Hematopoietic multipotent progenitor cell treated with erythropoietin and hydrocortisone succinate and interleukin-3 and kit ligand, for 4 days (in vitro differentiated cells): Measurements from ENCODE around the gene TSPAN17.

Experiments used
- DNase-seq: peaks from one replicate; pipeline ENCODE4 v3.0.0-alpha.2; 2015

The TSPAN17 gene

DNA sequence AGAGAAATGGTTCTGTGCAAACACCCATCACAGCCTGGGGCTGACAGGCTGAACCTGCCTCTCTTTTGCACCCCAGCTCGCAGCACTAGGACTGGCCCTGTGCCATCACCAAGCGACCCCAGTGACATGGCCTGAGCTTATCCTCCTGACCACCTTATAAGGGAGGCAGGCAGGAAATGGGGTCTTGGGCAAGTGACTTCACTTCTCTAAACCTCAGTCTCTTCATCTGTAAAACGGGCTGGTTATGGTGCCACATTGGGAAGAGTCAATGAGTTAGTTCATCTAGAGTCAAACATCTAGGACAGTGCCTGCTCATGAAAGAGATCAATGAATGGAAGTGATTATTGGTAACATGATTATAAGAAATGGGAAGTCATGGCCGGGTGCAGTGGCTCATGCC, 23.1 kb upstream of the TSPAN17 start:
- DNase-seq: no peak

DNA sequence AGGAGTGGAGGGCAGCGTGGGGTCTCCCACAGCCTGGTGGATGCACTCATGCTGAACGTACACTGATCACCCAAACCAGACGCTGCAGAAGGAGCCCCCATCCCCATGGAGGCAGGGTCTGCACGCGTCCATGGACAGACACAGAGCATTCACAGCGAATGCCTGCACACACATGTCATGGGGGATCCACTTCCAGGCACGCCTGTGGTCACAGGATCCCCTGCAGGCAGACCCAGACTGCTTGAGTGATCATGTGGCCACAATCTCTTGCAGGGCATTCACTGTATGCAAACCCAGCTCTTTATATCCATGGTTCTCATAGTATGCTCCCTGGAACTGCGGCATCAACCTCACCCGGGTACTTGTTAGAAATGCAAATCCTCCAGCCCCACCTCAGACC, 22.3 kb upstream of the TSPAN17 start:
- DNase-seq: no peak

DNA sequence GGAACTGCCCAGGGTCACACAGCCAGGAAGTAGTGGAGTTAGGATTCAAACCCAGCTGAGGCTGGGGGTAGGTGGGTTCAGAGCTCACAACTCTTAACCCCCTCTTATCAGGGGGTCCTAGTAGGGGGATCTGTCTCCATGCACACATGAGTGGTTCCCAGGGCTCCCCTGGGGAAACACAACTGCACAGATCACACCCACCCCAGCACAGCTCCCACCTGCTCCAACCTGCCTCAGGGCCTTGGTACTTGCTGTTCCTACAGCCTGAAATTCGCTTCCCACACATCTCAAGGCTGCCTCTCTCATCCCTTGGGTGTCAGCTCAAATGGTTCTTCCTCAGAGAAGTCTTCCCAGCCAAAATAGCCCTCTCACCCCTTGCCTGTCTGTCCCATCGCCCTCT, 21.8 kb upstream of the TSPAN17 start:
- no peak for DNase-seq

DNA sequence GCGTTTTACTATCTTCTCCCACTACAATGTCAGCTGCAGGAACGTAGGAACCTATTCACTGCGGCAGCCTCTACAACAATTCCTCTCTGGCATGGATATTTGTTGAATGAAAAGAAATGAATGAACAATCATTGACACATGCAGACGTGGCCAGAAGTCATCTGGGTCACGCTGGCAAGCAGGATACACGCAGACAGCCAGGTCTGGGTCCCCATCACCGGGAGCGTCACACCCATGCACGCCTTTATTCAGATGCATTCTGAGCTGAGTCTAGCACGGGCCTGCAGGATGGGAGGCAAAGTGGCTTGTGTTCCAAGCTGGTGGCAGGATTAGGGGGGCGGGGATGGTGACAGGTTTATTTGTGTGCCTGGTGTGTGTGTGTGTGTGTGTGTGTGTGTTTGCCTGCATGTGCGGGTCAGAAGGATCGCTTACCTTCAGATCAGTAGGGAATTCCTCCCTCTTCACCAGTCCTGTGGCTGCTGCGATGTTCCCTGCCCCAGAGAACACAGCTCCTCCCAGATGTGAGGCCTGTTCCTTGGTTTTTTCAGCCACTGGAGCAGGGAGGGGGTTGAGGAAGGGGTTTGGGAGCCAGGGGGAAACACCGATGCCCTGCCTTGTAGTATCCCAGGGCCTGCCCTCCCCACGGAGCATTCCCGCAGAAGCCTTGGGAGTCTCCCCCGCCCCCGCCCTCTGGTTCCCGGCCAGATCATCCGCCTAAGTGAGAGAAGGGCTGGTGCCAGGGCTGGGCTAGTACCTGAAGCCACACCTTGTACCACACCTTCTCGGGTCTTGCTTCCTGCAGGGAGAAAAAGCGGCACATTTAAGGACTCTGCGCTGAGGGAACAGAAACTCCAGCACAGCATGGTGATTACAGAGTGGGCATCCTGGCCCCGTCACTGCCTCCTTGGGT, 21.1 kb upstream of the TSPAN17 start:
- DNase-seq: no peak

DNA sequence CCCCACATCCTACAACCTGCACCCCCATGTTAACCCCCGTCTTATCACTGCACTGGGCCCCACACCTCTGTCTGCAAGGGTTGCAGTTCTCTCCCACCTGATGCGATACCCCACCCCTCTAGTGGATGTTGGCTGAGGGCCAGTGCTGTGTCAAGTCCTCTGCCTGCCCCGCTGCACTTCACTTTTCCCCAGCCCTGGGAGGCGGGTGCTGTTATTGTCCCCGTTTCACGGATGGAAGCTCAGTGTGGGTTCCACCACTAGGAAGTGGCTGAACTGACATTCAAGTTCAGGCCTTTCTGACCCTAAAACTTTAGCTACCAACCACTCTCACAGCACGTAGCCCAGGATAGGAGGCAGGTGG, 20.4 kb upstream of the TSPAN17 start:
- no peak for DNase-seq

DNA sequence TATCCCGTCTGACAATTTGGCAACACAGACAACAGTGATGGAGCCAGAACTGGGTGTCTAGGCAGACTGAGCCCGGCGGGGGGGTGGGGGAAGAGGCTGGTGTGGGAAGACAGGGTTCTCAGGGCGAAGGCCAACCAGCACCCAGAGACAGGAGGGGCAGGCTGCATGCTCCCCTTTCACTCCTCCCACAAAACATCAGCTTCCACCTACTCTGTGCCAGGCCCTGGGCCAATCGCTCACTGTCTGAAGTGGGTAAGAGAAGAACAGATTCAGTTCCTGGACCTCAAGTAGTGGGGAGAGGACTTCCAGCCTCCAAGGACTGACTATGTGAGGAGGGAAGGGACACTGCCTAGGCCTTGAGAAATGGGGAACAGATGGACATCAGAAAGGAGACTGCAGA, 19.7 kb upstream of the TSPAN17 start:
- no peak for DNase-seq

DNA sequence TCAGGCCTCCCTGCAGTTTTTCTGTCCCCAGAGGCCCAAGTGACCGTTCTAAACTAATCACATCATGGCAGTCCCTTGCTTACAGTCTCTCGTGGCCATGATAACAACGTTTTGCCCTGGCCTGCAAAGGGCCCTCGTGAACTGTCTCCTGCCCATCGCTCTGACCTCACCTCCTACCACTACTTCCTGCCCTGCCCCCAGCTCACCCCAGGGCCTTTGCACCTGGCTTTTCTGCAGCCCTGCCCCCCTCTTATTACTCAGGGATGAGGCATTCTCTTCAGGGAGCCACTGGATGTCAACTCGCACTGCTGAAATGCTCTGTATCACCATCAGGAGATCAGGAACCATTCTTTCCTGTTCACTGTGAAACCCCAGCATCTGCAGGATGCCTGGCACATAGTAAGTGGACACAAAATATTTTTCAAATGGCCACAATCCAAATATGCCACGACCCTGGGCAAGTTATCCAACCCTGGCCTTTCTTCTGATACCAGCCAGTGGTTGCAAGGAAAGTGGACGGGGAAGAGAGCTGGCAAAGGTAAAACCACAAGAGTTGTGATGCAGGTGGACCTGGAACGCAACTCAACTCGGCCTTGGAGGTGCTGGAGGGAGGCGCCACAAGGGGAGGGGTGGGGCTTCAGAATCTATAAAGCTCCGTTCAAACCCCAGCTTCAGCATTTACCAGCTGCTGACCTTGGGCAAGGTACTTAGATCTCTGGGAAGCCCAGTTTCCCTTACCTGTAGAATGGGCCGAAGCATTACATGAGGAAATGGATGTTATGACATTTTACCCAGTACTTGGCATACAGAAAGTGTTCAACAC, 18.7 kb upstream of the TSPAN17 start:
- DNase-seq: no peak

DNA sequence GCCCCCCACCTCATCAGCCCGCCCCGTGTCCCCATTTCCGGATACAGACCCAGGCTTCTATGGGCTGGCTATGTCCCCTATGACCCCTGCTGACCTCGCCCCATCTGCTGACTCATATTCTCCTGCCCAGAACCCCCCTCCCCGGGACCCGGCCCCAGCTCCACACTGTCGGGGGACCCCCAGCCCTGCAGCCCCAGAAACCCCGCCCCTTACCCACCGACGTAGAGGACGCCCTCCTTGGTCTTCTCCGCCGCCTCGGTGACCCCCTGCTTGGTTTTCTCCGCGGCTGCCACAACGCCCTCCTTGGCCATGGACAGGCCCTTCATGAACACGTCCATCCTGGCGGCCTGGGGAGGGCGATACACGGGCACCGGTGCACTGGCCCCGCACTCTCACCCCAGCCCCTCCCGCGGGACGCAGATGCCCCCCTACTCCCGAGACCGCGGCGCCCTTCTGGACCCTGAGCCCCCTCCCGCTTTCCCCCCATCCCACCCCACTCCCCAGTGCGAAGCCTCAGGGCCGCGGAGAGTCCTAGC, 17.9 kb upstream of the TSPAN17 start:
- DNase-seq: no peak

DNA sequence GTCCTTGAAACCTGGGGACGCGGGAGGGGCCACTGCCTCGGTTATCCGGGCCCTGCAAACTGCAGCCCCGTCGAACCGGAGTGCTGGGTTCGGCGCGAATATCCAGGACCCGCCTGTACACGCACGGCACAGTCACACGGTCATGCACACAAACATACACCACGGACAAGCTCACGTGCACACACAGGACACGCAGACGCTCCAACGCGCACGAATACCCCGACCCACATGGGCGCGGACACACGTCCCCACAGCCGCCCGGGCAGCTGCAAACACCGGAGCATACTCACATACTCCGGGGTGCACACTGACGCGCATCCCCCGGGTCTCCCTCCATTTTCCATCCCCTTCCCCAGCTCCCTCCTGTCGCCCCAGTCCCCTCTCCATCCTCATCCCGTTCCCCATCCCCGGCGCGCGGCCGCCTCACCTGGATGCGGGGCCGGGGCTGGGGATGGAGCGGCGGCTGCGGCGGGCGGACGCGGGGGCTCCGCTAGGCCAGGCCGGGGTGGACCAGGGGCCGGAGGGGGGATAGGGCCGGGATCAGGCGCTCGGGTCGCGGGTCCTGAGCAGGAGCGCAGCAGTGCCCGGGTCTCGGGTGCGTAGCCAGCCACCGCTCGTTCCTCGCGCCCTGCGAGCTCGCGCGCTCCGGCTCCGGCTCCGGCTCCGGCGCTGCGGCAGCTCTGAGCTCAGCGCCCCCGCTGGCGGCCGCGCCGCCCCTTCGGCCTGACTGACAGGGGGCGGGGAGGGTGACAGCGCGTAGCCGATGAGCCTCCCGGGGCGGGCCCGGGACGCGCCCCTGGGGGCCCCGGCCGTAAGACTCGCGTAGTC, 17.2 kb upstream of the TSPAN17 start, which contains the start of the genes EIF4E1B and SNCB:
TSS of gene EIF4E1B (plus strand) at position 823 of the 828 bp plus-strand sequence. CDS start 12,113 bp downstream, outside the sequence.
TSS of gene SNCB (minus strand) at position 682 of the 828 bp plus-strand sequence. CDS start 880 bp downstream, outside the sequence.
- DNase-seq: peak; percentile 67

DNA sequence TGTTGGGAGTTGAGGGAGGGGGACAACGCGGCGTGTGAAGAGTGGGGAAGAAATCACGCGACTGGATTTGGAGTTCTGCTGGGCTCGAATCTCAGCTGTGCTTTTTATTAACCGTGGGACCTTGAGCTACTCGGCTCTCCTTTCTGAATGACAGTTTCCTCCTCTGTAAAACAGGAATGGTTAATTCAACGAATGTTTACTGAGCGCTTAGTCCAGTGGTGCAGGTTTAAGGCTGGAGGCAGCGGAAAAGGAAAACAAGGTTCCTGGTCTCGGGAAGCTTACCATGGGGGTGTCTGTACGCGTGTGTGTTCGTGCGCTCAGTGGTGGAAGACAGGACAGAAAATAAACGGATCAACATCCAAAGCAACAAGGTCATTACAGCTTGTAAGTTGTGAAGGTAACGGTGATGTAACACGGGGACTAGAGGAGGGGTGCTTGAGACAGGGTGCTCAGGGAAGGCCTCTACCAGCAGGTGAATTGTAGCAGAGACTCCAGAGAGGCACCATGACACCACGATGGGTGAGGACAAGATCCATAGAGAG, 16.5 kb upstream of the TSPAN17 start:
- DNase-seq: no peak

DNA sequence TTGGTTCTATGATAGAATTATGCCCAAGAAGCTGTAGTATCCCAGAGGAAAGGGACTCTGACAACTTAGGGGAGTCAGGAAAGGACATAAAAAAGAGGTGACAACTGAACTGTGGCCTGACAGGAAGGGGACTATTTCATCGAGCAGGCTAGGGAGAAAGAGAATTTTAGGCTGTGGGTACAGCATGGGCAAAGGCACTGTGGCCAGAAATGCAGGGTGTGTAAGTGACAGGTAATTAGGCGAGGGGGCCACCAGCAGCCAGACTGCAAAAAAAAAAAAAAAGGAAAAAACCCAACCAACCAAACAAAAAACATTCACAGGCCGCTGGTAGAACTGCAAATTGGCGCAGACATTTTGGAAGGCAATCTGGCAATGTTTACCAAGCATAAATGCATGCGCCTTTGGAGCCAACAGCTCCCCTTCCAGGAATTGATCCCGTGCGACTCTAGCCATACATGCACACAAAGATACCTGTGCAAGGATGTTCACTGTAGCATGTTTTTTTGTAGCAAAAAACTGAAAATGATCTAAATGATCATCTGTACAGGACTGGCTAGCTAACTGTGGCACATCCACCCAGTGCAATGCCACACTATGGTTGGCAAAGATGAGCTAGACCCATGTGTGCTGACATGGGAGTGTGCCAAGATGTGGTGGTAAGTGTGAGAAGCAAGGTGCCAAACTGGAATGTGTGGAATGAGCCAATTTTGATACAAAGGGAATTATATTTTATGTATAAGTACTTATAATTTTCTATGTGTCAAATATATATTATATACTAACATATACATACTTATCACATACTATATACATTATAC, 15.7 kb upstream of the TSPAN17 start:
- no peak for DNase-seq

DNA sequence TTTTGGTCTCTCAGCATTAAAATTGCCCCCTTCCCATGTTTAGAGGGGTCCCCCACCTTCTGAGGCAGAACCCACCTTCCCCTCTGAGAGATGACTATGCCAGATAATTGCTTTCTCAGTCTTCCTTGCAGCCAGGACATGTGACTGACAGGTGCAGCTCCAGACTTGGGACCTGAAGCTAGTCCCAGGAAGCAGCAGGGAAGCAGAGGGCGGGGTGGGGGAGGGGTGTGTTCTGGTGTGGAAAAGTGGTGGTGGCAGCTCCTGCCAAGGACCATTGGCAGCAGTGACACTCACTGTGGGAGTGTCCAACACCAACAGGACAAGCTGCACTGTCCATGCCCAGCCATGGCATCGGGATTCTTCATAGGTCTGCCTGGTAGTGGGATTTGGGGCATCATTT, 14.5 kb upstream of the TSPAN17 start:
- DNase-seq: no peak

DNA sequence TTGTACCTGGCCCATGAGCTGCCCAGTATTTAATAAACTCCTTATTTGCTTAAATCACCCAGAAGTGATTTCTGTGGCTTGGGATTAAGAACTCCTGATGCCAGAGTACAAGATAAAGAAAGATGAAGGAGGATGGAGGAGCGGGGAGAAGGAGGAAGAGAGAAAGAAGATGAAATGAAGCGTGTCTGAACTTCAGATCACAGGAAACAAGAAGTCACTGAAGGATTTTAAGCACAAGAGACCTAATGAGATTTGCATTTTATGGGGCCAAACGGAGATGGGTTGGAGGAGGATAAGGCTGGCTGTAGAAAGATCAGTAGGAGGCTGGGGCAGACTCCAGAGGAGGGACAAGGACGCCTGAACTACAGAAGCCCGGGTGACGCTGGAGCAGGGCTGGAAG, 13.7 kb upstream of the TSPAN17 start:
- no peak for DNase-seq

DNA sequence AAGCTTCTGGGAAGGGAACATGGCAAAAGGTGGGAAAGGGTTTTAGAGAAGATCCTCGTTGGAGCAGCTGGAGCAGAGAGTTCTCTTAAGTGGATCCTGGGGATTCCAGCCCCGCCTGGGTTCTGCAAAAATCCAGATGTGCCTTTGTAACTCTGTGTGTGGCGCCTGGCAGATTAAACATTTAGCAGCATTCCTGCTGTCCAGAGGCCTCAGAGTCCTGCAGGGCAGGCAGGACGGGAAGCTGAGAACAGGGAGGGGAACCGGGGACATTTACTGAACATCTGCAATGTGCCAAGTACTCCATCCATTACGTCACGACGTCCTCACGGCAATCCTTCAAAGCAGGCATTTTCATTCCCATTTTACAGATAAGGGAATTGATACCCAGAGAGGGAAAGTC, 10.9 kb upstream of the TSPAN17 start:
- DNase-seq: no peak

DNA sequence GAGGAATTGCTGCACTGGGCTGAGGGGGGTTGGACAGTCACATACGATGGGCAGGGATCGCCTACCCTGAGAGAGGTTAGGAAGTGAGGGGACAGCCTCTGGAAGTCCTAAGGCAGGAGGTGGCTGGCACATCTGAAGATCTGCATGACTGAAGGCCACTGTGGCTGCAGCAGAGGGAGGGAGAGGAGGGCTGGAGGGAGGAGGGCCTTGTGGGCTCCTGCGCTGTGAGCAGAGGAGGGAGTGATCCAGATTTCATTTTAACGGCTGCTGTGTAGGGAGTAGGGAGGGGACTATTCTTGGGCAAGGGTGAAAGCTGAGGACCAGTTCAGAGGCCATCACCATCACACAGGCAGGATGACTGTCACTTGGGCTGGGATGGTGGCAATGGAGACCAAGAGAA, 9.7 kb upstream of the TSPAN17 start:
- no peak for DNase-seq

DNA sequence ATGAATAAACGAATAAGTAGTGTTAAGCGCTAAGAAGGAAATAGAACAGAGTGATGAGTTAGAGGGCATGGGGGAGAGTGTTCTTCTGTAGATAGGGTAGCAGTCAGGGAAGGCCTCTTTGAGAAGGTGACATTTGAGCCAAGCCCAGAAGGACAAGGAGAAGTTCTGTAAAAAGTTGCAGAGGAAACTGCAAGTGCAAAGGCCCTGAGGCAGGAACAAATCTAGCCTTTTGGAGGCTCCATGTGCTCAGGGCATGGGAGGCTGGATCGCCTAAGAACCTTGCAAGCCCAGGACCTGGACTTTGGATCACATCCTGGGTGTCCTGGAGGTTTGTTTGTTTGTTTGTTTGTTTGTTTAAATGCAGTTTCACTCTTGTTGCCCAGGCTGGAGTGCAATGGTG, 8.8 kb upstream of the TSPAN17 start:
- no peak for DNase-seq

DNA sequence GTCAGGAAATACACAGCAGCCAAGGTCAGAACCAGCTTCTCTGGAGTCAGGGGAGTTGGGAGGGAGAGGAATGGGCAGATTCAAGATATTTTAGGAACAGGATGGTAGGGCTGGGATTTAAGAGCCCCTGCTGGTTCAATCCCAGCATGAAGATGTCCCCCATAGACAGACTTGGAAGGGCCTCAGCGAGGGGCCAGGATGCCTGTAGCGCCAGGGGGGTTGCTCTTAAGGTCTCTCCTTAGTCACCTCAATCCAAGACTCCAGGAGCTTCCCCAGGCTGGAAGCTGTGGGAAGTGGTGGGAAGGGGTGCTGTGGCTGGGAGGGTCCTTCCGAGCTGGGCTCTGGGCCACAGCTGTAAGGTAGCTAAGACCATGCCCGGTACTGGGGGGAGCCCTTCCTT, 8.1 kb upstream of the TSPAN17 start:
- DNase-seq: no peak

DNA sequence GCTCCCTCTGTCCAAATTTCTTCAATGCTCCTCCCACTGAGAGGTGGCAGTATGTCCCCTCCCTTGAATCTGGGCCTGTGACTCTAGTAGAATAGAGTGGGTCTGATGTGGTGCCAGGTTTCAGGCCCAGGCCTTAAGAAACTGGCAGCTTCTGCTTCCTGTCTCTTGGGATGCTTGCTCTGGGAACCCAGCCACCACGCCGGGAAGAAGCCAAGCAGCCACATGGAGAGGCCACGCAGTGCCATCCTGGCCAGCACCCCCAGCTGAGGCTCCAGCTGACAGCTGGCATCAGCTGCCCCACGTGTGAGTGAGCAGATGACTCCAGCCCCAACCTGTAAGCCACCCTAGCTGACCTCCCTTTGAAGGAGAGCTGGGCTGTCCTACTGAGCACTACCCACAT, 7.3 kb upstream of the TSPAN17 start:
- DNase-seq: no peak

DNA sequence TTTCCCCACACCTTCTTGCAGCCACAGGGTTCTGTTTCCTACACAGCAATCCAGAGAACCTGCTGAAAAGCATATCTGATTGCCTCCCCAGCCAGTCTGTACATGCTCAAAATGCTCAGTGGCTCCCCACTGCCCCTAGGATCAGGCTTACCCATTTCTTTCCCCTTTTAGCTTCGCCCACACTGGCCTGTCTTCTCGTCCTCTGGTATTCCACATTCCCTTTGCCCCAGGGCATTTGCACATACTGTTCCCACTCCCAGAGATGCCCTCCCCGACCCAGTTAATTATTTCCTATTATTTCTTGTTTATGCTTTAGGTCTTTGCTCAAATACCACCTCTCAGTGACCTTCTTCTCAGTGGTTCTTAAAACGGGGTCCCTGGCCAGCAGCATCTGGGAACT, 6.7 kb upstream of the TSPAN17 start:
- DNase-seq: no peak

DNA sequence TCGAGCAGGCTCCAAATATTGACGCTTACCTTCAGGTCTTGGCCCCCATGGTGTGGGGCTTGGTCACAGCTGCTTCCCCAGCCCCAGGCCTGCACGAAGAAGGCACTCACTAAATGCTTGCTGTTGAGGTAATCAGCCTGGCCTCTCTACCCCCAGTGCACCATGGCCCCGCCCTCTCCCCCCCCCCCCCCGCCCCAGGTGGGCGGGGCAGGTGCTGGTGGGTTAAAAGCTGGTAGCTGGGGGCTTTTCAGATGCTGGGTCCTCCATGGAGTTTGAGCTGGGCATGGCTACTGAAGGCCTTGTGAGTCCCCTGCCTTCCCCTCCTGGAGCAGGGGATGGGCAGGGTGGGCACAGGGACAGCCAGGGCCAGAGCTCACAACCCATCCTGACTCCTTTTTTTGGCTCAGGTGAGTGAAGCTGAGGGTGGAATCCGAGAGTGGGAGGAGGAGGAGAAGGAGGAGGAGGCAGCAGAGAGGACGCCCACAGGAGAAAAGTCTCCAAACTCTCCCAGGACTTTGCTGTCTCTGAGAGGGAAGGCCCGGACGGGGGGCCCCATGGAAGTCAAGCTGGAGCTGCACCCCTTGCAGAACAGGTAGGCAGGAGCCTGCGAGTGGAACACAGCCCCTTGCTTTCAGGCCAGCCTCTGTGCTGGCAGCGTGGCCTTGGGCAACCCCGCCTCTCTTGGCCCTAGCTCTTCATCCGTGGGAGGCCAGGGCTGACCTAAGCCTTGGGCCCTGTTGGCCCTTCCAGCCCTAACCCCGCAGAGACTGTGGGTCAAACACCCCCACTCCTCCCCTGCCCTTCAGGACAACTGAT, 4.4 kb upstream of the TSPAN17 start:
- DNase-seq: no peak
